AG09309 (cell line): ENCODE data around the gene RALA.

Experiments
- DNase-seq: peaks from one replicate; pipeline ENCODE4 v3.0.0-alpha.2; 2010; ENCODE audit warnings: low read depth
- H3K4me3 ChIP-seq: 2 replicates; pipeline ENCODE4 v1.5.1; 2011; ENCODE audit warnings: mild to moderate bottlenecking, low read depth, low read length, moderate library complexity; ENCODE audit not compliant: control insufficient read depth
- TF ChIP-seq, protein P1 (sequence below): IDR thresholded peaks from 2 replicates; pipeline ENCODE4 v1.5.1; 2011; ENCODE audit warnings: mild to moderate bottlenecking, low read depth, low read length, inconsistent platforms; ENCODE audit not compliant: insufficient read depth, control insufficient read depth; ENCODE audit errors: missing control alignments

RALA gene

GRCh38 chr7:39727231-39728012 is 104.0 kb downstream of the RALA start:
- no peak for DNase-seq
- no peak overlapping the region for H3K4me3 ChIP-seq
- TF ChIP-seq, protein P1, sequence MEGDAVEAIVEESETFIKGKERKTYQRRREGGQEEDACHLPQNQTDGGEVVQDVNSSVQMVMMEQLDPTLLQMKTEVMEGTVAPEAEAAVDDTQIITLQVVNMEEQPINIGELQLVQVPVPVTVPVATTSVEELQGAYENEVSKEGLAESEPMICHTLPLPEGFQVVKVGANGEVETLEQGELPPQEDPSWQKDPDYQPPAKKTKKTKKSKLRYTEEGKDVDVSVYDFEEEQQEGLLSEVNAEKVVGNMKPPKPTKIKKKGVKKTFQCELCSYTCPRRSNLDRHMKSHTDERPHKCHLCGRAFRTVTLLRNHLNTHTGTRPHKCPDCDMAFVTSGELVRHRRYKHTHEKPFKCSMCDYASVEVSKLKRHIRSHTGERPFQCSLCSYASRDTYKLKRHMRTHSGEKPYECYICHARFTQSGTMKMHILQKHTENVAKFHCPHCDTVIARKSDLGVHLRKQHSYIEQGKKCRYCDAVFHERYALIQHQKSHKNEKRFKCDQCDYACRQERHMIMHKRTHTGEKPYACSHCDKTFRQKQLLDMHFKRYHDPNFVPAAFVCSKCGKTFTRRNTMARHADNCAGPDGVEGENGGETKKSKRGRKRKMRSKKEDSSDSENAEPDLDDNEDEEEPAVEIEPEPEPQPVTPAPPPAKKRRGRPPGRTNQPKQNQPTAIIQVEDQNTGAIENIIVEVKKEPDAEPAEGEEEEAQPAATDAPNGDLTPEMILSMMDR = no peak

DNA sequence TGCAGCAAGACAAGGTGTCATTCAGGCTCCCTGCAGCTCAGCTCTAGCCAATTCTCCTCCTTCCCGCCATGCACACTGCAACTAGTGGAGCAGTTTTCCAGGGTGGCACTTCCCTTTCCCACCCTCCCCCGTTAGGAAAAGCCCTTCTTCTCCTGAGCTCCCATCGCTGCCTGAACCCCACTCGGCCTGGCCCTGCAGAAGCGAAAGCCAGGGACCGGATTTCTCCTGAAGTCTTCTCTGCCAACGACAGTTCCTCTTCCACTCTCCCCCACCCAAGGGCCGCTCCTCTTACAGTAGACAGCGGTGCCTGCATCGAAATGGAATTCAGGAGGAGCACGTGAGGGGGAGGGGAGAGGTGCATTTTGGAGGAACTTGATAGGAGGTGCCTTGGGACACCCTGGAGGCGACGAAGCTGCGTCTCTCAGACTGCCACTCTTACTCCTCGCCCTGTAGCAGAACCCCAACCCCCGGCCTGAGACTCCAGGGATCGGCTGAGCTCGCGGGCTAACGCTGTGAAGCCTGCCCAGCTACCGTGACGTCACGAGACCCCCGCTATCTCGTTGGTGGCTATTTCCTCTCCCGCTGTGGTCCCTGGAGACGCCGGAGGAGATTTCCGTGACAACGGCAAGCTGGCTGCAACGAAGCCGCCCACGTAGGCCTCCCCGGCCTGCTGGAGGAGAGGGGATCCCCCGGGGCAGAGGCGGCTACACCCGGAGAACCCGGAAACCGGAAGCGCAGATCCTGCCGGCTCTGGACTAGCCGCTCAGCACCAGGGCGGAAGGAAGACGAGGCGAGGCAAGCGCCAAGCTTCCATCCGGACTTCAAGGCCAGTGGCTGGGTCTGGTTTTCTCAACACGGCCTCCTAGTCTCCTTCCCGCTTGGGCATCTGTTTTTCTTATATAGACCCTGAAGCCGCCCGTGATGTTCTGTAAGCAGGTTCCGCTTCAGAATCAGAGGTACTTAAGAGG is 109.7 kb downstream of the RALA start:
- peak overlapping the region; percentile 60 for H3K4me3 ChIP-seq
- peak; percentile 86 for DNase-seq
- TF ChIP-seq, protein P1 = no peak

- peak overlapping the region; percentile 60 for H3K4me3 ChIP-seq
- no peak for DNase-seq
- TF ChIP-seq, protein P1 = no peak
Measured at GRCh38 chr7:39733881-39734632, 110.7 kb downstream of the RALA start.

- TF ChIP-seq, protein P1 = no peak
- peak overlapping the region; percentile 60; the same call in 1 of the 2 replicates for H3K4me3 ChIP-seq
- DNase-seq = no peak
Measured at GRCh38 chr7:39734633-39735004, 111.2 kb downstream of the RALA start.

DNA sequence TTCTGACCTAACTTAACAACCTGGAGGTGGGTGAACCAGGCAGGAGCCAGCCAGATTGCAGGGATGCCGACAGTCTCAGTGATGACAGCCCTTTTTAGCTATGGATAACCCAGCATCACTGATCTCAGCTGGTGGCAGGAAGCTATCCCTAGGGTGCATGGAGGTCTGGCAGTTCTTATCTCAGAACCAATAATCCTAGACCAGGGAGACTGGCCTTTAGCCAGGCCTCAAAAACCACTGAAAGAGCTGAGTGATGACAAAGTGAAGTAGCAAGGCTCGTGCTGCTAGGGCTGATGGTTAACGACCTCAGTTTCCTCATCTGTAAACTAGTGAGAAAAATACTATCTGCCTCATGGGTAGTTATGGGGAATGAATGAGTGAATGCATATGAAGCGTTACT is 112.5 kb downstream of the RALA start:
- no peak for DNase-seq
- TF ChIP-seq, protein P1 = no peak
- H3K4me3 ChIP-seq = no peak overlapping the region
